GM21526 (cell line): Measurements from ENCODE around the gene SMIM11.
"Not testable (repeated sequence)": the region's sequence is repeated elsewhere in the genome, so short reads cannot be mapped to it uniquely, and the experiment has no call there.

Source experiments
- ATAC-seq: cut with Tn5 transposase; IDR thresholded peaks from one replicate; pipeline ENCODE4 v1.9.1; 2021; ENCODE audit warnings: moderate library complexity; ENCODE audit not compliant: unreplicated experiment, low FRiP score

The SMIM11 gene

GRCh38 chr21:34406676-34407075 lies 31.4 kb downstream of the SMIM11 start:
- ATAC-seq = not testable (repeated sequence)

GRCh38 chr21:34407294-34407693 lies 32.0 kb downstream of the SMIM11 start:
- ATAC-seq = not testable (repeated sequence)

- not testable (repeated sequence) for ATAC-seq
These were observed 42.3 kb downstream of the SMIM11 start for GRCh38 chr21:34417448-34418077.

- ATAC-seq = not testable (repeated sequence)
These were observed 48.5 kb downstream of the SMIM11 start, which contains the start of gene SMIM34 for GRCh38 chr21:34423805-34424204. Gene SMIM34, minus strand, starts transcription at chr21:34423951. Its CDS starts 112 bp downstream, at chr21:34423839.

GRCh38 chr21:34427339-34427738 lies 52.0 kb downstream of the SMIM11 start:
- ATAC-seq = not testable (repeated sequence)

GRCh38 chr21:34428441-34428840 lies 53.1 kb downstream of the SMIM11 start:
- not testable (repeated sequence) for ATAC-seq

GRCh38 chr21:34429710-34430109 lies 54.4 kb downstream of the SMIM11 start:
- not testable (repeated sequence) for ATAC-seq
